GM18508 (cell line): ENCODE measurements around the gene SPACA4.

Experiments used
- ATAC-seq: cut with Tn5 transposase; IDR thresholded peaks from one replicate; pipeline ENCODE4 v1.9.1; 2021; ENCODE audit warnings: moderate number of reproducible peaks; ENCODE audit not compliant: insufficient read depth, unreplicated experiment

SPACA4 gene

GRCh38 chr19:48646001-48646721, 39.6 kb downstream of the SPACA4 start, which contains the start of gene CA11:
Gene CA11 (minus strand): TSS chr19:48646187. CDS start chr19:48645632, 555 bp downstream.
- ATAC-seq = no peak

DNA sequence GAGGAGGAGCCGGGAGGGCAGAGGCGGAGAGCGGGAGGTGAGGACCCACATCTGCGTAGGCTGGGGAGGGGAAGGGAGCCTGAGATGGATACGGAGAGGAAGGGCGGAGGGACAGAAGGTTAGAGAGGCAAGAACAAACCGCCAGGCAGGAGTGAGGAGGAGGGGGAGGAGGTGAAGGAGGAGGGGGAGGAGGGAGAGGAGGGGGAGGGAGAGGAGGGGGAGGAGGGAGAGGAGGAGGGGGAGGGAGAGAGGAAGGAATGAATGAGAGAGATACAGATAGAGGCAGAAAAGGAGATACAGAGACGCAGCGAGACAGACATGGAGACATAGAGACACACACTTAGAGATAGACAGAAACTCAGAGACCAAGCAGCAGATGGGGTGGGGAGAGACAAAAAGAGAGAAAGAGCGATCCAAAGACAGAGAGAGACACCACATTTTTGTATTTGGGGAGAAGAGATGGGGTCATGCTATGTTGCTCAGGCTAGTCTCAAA, 40.2 kb downstream of the SPACA4 start:
- ATAC-seq = no peak

DNA sequence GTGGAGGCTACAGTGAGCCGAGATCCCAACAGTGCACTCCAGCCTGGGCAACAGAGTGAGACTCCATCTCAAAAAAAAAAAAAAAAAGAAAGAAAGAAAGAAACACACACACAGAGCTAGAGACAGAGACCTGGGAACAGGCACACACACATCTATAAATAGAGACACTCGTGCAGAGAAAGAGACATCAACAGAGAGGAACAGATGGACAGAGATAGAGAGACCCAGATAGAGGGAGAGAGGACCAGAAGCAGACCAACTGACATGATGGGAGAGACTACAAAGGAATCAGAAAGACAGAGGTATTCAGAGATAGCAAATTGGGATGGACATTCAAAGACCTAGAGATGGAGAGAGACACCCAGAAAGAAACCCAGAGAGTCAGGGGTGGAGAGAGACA, 41.6 kb downstream of the SPACA4 start:
- no peak for ATAC-seq

DNA sequence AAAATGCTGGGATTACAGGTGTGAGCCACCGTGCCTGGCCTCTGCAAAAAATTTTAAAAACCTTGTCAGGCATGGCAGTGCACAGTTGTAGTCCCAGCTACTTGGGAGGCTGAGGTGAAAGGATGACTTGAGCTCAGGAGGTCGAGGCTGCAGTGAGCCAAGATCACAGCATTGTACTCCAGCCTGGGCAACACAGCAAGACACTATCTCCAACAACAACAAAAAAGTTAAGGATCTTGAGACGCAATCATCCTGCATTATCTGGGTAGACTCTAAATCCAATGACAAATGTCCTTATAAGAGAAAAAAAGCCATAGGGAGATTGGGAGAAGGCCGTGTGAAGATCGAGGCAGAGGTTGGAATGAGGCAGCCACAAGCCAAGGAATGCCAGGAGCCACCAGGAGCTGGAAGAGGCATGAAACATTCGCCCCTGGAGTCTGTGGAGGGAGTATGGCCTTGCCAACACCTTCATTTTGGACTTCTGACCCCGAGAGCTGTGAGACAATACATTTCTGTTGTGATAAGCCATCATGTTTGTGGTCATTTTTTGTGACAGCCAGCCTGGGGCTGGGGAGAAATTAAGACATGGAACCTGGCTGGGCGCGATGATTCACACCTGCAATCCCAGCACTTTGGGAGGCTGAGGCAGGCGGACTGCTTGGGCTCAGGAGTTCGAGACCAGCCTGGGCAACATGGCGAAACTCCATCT, 44.6 kb downstream of the SPACA4 start:
- no peak for ATAC-seq

GRCh38 chr19:48651683-48652048, 45.1 kb downstream of the SPACA4 start:
- ATAC-seq = no peak

DNA sequence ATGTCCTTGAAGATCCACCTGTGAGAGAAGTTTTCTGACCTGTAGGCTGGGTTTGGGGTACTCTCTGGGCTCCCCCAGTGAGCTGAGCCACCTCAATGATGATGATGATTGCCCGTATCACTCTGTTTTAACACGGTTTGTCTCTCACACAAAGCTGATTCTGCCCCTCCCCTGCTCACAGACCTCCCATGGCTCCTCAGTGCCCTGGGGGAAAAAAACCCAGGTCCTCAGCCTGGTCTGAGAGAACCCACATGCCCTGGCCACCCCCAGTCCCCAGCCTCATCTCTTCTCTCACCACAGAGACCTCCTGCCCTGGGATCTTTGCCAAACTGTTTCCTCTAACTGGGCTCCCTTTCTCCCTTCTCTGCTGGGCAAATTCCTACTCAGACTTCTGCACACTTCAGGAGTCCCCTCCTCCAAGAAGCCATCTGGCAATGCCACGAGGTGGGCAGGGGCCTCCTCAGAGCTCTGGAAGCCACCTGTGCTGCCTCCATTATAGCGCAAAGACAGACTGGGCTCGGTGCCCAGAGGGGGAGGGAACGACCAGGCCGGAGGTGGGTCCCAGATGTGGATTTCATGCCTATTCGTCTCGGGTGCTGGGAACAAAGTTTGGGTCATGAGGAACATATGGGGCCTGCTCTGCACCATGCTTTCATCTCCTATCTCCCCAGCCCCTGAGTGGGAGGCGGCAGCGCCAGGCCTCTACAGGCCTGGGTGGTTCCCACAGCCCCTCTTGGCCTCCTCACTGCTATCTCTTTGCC, 47.9 kb downstream of the SPACA4 start:
- no peak for ATAC-seq

DNA sequence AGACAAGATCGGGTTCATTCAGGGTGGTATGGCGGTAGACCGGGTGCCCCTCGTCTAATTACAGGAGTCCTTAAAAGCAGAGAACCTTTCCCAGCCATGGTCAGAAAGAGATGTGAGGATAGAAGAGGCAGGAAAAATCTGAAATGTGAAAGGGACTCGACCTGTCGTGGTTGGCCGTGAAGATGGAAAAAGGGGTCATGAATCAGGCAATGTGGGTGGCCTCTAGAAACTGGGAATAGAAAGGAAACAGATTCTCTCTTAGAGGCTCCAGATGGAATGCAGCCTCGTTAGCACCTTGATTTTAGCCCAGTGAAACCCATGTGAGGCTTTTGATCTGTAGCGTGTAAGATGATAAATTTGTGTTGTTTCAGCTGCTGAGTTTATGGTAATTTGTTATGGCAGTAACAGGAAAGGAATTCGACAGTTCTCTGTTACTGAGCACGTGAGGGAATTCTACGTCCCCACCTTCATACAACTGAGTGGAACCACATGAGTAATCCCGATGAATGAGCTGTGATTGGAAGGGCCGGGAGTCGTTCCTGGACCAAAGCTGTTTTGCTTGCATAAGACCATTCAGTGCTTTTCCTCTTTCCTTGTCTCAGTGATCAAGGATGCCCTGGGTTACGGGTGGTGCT, 50.4 kb downstream of the SPACA4 start:
- ATAC-seq = no peak
